ENCODE results near the gene C2orf81. TPM values are rescaled to one million over a fixed set of nuclear protein-coding genes. Genes with fewer than 3 reads are reported as not detected.

Gene C2orf81
- total RNA-seq, 4 donors from 2014 or later = 0.62 to 1.4 (median 1.2) TPM

DNA sequence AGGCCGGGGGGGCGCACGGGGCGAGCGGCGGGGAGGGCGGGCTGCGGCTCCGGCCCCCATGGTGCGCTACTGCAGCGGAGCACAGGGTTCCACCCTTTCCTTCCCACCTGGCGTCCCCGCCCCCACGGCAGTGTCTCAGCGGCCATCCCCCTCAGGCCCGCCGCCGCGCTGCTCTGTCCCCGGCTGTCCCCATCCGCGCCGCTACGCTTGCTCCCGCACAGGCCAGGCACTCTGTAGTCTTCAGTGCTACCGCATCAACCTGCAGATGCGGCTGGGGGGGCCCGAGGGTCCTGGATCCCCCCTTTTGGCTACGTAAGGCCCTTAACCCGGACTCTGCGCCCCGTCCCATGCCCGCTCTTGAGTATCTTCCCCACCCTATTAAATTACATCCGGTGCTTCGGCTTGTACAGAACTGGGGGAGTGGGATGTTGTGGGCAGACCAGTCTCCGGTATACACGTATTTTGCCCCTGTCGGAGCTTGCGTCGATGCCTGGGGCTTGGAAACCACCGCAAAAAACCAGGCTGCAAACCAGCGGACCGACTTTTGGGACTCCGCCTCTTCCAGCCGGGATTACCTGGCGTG, 36.2 kb upstream of the C2orf81 start:
- whole genome bisulfite sequencing, 2 donors (ENCODE audit: low coverage in 1 of 2) = 0% methylated on average over 4 of the region's 46 CpGs; no CpG with 5 or more reads in 1 of the 2 donors
- Histone ChIP-seq H3K36me3 (peaks cover 0 to 18% of the 10 kb centered on the region in 2 donors), H3K4me3 (peak overlapping the region; percentile 58 to 79), H3K9me3 (no peaks in the 10 kb centered on the region), H3K27me3 (no peaks in the 10 kb centered on the region), H3K27ac (peak overlapping the region; percentile 80 to 98 (median 94)), H3K4me1 (peaks cover 2 to 44% (median 29%) of the 10 kb centered on the region in 3 donors)
- peak; percentile 8 for ATAC-seq
- TF ChIP-seq POLR2A (IDR thresholded peaks at IDR 0.05) (peak; percentile 28 to 29), EP300 (IDR thresholded peaks at IDR 0.05) (no peak)

GRCh38 chr2:74457129-74457548, 35.7 kb upstream of the C2orf81 start:
- H3K27me3 ChIP-seq = no peaks in the 10 kb centered on the region
- H3K36me3 ChIP-seq = peaks cover 0 to 13% of the 10 kb centered on the region in 2 donors
- TF ChIP-seq POLR2A (IDR thresholded peaks at IDR 0.05) (no peak), POLR2AphosphoS5 (IDR thresholded peaks at IDR 0.05) (no peak), EP300 (IDR thresholded peaks at IDR 0.05) (no peak)
- TF ChIP-seq, protein P1, sequence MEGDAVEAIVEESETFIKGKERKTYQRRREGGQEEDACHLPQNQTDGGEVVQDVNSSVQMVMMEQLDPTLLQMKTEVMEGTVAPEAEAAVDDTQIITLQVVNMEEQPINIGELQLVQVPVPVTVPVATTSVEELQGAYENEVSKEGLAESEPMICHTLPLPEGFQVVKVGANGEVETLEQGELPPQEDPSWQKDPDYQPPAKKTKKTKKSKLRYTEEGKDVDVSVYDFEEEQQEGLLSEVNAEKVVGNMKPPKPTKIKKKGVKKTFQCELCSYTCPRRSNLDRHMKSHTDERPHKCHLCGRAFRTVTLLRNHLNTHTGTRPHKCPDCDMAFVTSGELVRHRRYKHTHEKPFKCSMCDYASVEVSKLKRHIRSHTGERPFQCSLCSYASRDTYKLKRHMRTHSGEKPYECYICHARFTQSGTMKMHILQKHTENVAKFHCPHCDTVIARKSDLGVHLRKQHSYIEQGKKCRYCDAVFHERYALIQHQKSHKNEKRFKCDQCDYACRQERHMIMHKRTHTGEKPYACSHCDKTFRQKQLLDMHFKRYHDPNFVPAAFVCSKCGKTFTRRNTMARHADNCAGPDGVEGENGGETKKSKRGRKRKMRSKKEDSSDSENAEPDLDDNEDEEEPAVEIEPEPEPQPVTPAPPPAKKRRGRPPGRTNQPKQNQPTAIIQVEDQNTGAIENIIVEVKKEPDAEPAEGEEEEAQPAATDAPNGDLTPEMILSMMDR (IDR thresholded peaks at IDR 0.05) = no peak
- H3K9me3 ChIP-seq = no peaks in the 10 kb centered on the region
- peak overlapping the region; percentile 80 to 98 (median 94) for H3K27ac ChIP-seq
- peaks cover 2 to 44% (median 29%) of the 10 kb centered on the region in 3 donors for H3K4me1 ChIP-seq
- H3K4me3 ChIP-seq = peak overlapping the region; percentile 58 to 79
- WGBS, 2 donors (ENCODE audit: low coverage in 1 of 2) = 0 to 6% methylated on average over 3 to 7 of the region's 27 CpGs
- no peak for ATAC-seq

- Histone ChIP-seq H3K27ac (peak within 1 kb of the TSS in 3 of 4 donors; percentile 74 to 82 (median 76)), H3K9me3 (no peaks in the 10 kb centered on the region), H3K4me3 (peak within 1 kb of the TSS; percentile 54 to 79), H3K36me3 (no peaks in the 10 kb centered on the region), H3K27me3 (no peaks in the 10 kb centered on the region), H3K4me1 (peaks cover 2 to 44% (median 29%) of the 10 kb centered on the region in 3 donors)
- WGBS, 2 donors (ENCODE audit: low coverage in 1 of 2) = 0 to 1% methylated on average over 2 to 16 of the region's 40 CpGs
- ATAC-seq = peak; percentile 61
- TF ChIP-seq POLR2A (IDR thresholded peaks at IDR 0.05) (peak in 1 of 2 donors; percentile 12), POLR2AphosphoS5 (IDR thresholded peaks at IDR 0.05) (peak; percentile 91)
- TF ChIP-seq, protein P1 (IDR thresholded peaks at IDR 0.05) = no peak
These were observed 33.5 kb upstream of the C2orf81 start, which contains the start of gene INO80B for GRCh38 chr2:74454654-74455511. Gene INO80B (plus strand): TSS chr2:74455087. CDS start chr2:74455117, 30 bp downstream.

DNA sequence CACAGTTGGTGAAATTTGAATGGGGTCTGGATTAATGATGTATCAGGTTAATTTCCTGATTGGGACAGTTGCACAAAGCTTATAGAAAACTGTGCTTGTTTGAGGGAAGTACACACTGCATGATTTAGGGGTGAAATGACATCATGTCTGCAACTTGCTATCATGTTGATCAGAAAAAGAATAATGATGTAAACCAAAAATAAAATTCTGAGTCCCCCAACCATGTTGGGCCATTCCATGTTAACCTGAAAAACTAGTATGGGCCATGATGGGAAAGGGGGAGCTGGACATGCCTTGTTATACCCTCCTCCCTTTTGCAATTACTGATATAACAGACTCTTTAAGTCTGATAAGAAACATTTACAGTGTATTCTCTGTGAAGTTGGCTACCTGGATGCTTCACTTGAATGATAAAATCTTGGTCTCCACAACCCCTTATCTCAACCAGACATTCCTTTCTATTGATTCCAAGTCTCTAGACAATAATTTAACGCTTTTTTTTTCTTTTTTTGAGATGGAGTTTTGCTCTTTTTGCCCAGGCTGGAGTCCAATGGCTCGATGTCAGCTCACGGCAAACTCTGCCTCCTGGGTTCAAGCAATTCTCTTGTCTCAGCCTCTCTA, 29.3 kb upstream of the C2orf81 start:
- Histone ChIP-seq H3K4me3 (no peak overlapping the region), H3K9me3 (no peaks in the 10 kb centered on the region), H3K27ac (no peak overlapping the region), H3K4me1 (peaks cover 2 to 12% (median 7%) of the 10 kb centered on the region in 3 donors), H3K27me3 (no peaks in the 10 kb centered on the region), H3K36me3 (no peaks in the 10 kb centered on the region)
- TF ChIP-seq POLR2A (IDR thresholded peaks at IDR 0.05) (no peak), POLR2AphosphoS5 (IDR thresholded peaks at IDR 0.05) (no peak), EP300 (IDR thresholded peaks at IDR 0.05) (no peak)
- TF ChIP-seq, protein P1 (IDR thresholded peaks at IDR 0.05) = no peak
- WGBS, 2 donors (ENCODE audit: low coverage in 1 of 2) = 82 to 93% methylated on average over 3 of the region's 3 CpGs
- no peak for ATAC-seq

- H3K4me1 ChIP-seq = no peaks in the 10 kb centered on the region
- TF ChIP-seq, protein P1 (IDR thresholded peaks at IDR 0.05) = no peak
- TF ChIP-seq POLR2AphosphoS5 (IDR thresholded peaks at IDR 0.05) (no peak), EP300 (IDR thresholded peaks at IDR 0.05) (no peak), POLR2A (IDR thresholded peaks at IDR 0.05) (no peak)
- H3K9me3 ChIP-seq = no peaks in the 10 kb centered on the region
- ATAC-seq = no peak
- no peak overlapping the region for H3K27ac ChIP-seq
- H3K4me3 ChIP-seq = no peak overlapping the region
- H3K27me3 ChIP-seq = peaks cover 2% of the 10 kb centered on the region
- H3K36me3 ChIP-seq = no peaks in the 10 kb centered on the region
- WGBS, 2 donors (ENCODE audit: low coverage in 1 of 2) = 67 to 68% methylated on average over 2 of the region's 2 CpGs
These were observed 27.4 kb upstream of the C2orf81 start for GRCh38 chr2:74448771-74449170.
